GM12878 (cell line): ENCODE measurements around the gene ADK.

Experiments used
- EZH2 ChIP-seq: IDR thresholded peaks from 2 replicates; pipeline ENCODE4 v1.6.1; 2012; ENCODE audit warnings: low read depth, mild to moderate bottlenecking, control low read depth, inconsistent platforms, low read length, borderline replicate concordance; ENCODE audit not compliant: control insufficient read depth
- JUND ChIP-seq: IDR thresholded peaks from 2 replicates; pipeline ENCODE4 v1.6.1; 2012; ENCODE audit warnings: low read depth, mild to moderate bottlenecking, low read length, improper control_type of control experiment, moderate library complexity
- MTA3 ChIP-seq: IDR thresholded peaks from 2 replicates; pipeline ENCODE4 v1.6.1; 2012; ENCODE audit warnings: low read length, inconsistent platforms, borderline replicate concordance
- POLR2A ChIP-seq: IDR thresholded peaks from 2 replicates; pipeline ENCODE4 v1.6.1; 2011; ENCODE audit warnings: low read depth, mild to moderate bottlenecking, low read length
- YBX1 ChIP-seq: fragments of 450-650 bp; IDR thresholded peaks from 2 replicates; pipeline ENCODE4 v1.6.1; 2016; ENCODE audit warnings: antibody characterized with exemption
- TF ChIP-seq, protein P1 (sequence below), 3 experiments: IDR thresholded peaks in 2 of 3; conservative IDR thresholded peaks in 1 of 3; 2 replicates each; pipeline ENCODE4 v1.5.1; 2011; ENCODE audit warnings: low read depth in 3 of 3, low read length in 3 of 3, mild to moderate bottlenecking in 3 of 3, control low read depth in 2 of 3, moderate library complexity in 2 of 3, inconsistent platforms in 1 of 3, mixed read lengths in 1 of 3; ENCODE audit not compliant: control insufficient read depth in 2 of 3, insufficient read depth in 1 of 3; ENCODE audit errors: extremely low read depth in 1 of 3

DNA sequence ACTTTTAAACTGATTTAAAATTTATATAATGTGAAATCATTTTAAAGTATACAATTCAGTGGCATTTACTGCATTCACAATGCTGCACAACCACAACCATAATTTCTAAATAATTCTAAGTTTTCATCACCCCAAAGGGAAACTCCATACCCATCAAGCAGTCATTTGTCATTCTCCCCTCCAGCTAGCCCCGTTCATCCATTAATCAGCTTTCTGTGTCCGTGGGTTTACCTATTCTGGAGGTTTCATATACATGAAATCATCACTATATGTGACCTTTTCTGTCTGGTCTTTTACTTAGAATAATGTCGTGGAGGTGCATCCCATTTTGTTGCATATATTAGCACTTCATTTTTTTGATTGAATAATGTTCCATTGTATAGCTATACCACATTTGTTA lies 214.1 kb downstream of the ADK start:
- no peak for TF ChIP-seq JUND
- TF ChIP-seq EZH2, result no peak
- TF ChIP-seq, protein P1, sequence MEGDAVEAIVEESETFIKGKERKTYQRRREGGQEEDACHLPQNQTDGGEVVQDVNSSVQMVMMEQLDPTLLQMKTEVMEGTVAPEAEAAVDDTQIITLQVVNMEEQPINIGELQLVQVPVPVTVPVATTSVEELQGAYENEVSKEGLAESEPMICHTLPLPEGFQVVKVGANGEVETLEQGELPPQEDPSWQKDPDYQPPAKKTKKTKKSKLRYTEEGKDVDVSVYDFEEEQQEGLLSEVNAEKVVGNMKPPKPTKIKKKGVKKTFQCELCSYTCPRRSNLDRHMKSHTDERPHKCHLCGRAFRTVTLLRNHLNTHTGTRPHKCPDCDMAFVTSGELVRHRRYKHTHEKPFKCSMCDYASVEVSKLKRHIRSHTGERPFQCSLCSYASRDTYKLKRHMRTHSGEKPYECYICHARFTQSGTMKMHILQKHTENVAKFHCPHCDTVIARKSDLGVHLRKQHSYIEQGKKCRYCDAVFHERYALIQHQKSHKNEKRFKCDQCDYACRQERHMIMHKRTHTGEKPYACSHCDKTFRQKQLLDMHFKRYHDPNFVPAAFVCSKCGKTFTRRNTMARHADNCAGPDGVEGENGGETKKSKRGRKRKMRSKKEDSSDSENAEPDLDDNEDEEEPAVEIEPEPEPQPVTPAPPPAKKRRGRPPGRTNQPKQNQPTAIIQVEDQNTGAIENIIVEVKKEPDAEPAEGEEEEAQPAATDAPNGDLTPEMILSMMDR (IDR thresholded peaks at IDR 0.05 in 2 of 3, conservative IDR thresholded peaks at IDR 0.05 in 1 of 3; ENCODE audit: control insufficient read depth in 2 of 3, extremely low read depth in 1 of 3, insufficient read depth in 1 of 3, low read depth in 3 of 3, low read length in 3 of 3), result no peak
- TF ChIP-seq POLR2A, result no peak
- TF ChIP-seq MTA3, result no peak
- TF ChIP-seq YBX1, result no peak
